ENCODE data around the gene PRPH. TPM values are rescaled to one million over a fixed set of nuclear protein-coding genes. Genes with fewer than 3 reads are reported as not detected.
"Not testable (repeated sequence)": the region's sequence is repeated elsewhere in the genome, so short reads cannot be mapped to it uniquely, and the experiment has no call there.

The PRPH gene
- total RNA-seq, 1 donor from 2014 or later, result 0.70 TPM

DNA sequence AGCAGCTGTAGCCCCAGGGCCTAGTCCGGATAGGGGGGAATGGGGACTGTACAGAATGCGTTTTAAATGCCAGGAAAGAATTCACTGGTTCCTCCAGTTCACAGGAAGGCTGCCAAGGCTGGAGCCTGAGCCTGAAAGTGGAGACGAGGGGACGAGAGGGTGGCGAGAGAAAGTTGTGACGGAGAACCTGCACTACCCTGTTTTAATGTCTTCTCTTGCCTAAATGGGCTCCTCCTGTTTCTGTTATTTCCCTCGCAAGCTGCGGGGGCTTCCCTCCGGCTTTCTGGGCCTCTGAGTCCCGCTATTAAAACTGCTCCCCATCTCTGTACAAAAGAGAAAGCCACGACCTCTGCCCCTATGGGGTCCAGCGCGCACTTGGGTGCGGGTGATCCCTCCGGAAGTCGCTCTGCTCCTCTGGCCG is 37.5 kb downstream of the PRPH start:
- TF ChIP-seq, protein P1, sequence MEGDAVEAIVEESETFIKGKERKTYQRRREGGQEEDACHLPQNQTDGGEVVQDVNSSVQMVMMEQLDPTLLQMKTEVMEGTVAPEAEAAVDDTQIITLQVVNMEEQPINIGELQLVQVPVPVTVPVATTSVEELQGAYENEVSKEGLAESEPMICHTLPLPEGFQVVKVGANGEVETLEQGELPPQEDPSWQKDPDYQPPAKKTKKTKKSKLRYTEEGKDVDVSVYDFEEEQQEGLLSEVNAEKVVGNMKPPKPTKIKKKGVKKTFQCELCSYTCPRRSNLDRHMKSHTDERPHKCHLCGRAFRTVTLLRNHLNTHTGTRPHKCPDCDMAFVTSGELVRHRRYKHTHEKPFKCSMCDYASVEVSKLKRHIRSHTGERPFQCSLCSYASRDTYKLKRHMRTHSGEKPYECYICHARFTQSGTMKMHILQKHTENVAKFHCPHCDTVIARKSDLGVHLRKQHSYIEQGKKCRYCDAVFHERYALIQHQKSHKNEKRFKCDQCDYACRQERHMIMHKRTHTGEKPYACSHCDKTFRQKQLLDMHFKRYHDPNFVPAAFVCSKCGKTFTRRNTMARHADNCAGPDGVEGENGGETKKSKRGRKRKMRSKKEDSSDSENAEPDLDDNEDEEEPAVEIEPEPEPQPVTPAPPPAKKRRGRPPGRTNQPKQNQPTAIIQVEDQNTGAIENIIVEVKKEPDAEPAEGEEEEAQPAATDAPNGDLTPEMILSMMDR (conservative IDR thresholded peaks at IDR 0.05), result no peak
- Mint-ChIP-seq H3K9me3 (no peaks in the 10 kb centered on the region), H3K27me3 (ENCODE audit: low read depth) (peaks cover 33% of the 10 kb centered on the region), H3K4me1 (peaks cover 15% of the 10 kb centered on the region), H3K27ac (ENCODE audit: unreplicated experiment) (no peak overlapping the region), H3K4me3 (peak overlapping the region; percentile 11), H3K36me3 (ENCODE audit: low read depth) (peaks cover 3% of the 10 kb centered on the region)
- DNase-seq (ENCODE audit: low read depth, low spot score), result no peak

DNA sequence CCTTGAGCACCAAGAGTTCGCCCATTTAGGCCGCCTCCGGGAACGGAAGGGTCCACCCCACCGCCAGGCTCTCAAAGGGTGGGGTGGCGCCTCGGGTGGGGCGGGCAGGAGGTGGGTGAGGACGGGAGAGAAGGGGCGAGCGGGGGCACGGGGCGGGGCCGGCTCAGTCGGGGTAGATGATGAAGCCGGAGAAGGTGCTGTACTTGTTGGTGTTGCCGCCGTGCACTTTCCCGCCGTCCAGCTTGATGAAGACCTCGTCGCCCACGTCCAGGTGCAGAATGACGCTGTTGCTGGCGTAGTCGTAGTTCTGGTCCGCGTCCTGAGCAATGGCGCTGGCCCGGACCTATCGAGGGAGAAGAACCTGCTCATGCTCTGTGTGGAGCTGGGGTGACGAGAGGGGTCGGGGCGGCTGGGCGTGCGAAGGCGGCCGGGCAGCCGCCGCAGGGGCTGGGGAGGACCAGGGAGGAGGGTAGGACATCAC is 38.0 kb downstream of the PRPH start:
- Mint-ChIP-seq H3K4me1 (peaks cover 20% of the 10 kb centered on the region), H3K27ac (ENCODE audit: unreplicated experiment) (no peak overlapping the region)

DNA sequence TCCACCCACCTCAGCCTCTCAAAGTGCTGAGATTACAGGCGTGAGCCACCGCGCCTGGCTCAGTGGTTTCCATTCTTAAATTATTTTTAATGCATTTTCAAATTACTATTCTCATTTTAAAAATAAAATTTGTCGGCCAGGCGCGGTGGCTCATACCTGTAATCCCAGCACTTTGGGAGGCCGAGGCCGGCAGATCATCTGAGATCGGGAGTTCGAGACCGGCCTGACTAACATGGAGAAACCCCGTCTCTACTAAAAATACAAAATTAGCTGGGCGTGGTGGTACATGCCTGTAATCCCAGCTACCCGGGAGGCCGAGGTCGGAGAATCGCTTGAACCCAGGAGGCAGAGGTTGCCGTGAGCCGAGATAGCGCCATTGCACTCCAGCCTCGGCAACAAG is 38.8 kb downstream of the PRPH start:
- H3K36me3 Mint-ChIP-seq (ENCODE audit: low read depth); DNase-seq (ENCODE audit: low read depth, low spot score); H3K4me3 Mint-ChIP-seq; H3K27ac Mint-ChIP-seq (ENCODE audit: unreplicated experiment); H3K9me3 Mint-ChIP-seq: not testable (repeated sequence)
- Mint-ChIP-seq H3K4me1 (peaks cover 28% of the 10 kb centered on the region), H3K27me3 (ENCODE audit: low read depth) (peaks cover 46% of the 10 kb centered on the region)

More for the DNA sequence above, 38.0 kb downstream of the PRPH start:
- peaks cover 38% of the 10 kb centered on the region for H3K27me3 Mint-ChIP-seq (ENCODE audit: low read depth)
- H3K4me3 Mint-ChIP-seq, result no peak overlapping the region
- peaks cover under 1% of the 10 kb centered on the region for H3K36me3 Mint-ChIP-seq (ENCODE audit: low read depth)
- H3K9me3 Mint-ChIP-seq, result no peaks in the 10 kb centered on the region
- TF ChIP-seq, protein P1 (conservative IDR thresholded peaks at IDR 0.05), result no peak
- DNase-seq (ENCODE audit: low read depth, low spot score), result no peak

DNA sequence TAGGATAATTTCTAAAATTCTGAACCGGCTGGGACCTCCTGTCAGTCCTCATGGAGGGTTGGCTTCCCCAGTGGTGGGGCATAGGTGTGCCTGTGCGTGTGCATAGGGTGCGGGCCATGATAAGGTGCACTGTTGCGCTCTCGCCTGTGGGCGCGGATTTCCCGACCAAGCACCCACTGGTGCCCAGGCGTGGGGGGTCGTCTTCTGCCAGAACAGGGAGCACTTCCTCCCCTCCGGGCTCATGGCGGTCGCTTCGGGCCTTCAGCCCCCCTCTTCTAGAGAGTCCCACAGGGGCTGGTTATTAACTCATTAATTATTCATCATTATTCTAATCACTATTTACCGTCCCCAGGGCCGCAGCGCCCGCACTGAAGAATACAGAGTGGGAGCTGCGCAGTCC is 39.3 kb downstream of the PRPH start:
- H3K4me3 Mint-ChIP-seq, result peak overlapping the region; percentile 11
- DNase-seq (ENCODE audit: low read depth, low spot score), result no peak
- H3K36me3 Mint-ChIP-seq (ENCODE audit: low read depth), result no peaks in the 10 kb centered on the region

DNA sequence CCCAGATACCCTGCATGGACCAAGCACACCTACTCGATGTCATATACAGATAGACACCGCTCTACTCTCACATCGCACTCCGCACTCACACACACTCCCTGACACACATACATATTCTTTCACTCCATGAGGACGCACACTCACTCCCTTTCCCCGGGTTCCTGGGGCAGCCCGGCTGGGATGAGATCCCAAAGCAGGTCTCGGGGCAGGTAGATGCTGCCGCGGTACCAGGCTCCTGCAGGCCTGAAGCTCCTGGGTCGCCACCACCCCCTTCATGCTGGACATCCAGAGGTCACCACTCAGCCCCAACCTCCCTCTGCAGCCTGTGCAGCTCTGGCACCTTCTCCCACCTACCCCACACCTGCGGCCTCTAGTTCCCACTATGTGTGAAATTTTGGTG is 39.7 kb downstream of the PRPH start:
- no peaks in the 10 kb centered on the region for H3K36me3 Mint-ChIP-seq (ENCODE audit: low read depth)
- TF ChIP-seq, protein P1 (conservative IDR thresholded peaks at IDR 0.05), result no peak
- H3K4me3 Mint-ChIP-seq, result peak overlapping the region; percentile 11
- H3K4me1 Mint-ChIP-seq, result peaks cover 36% of the 10 kb centered on the region
- H3K9me3 Mint-ChIP-seq, result no peaks in the 10 kb centered on the region
- H3K27ac Mint-ChIP-seq (ENCODE audit: unreplicated experiment), result no peak overlapping the region
- peaks cover 55% of the 10 kb centered on the region for H3K27me3 Mint-ChIP-seq (ENCODE audit: low read depth)
- no peak for DNase-seq (ENCODE audit: low read depth, low spot score)

More for the DNA sequence above, 39.3 kb downstream of the PRPH start:
- Mint-ChIP-seq H3K4me1 (peaks cover 33% of the 10 kb centered on the region), H3K9me3 (no peaks in the 10 kb centered on the region), H3K27me3 (ENCODE audit: low read depth) (peaks cover 51% of the 10 kb centered on the region), H3K27ac (ENCODE audit: unreplicated experiment) (no peak overlapping the region)
- TF ChIP-seq, protein P1 (conservative IDR thresholded peaks at IDR 0.05), result no peak

DNA sequence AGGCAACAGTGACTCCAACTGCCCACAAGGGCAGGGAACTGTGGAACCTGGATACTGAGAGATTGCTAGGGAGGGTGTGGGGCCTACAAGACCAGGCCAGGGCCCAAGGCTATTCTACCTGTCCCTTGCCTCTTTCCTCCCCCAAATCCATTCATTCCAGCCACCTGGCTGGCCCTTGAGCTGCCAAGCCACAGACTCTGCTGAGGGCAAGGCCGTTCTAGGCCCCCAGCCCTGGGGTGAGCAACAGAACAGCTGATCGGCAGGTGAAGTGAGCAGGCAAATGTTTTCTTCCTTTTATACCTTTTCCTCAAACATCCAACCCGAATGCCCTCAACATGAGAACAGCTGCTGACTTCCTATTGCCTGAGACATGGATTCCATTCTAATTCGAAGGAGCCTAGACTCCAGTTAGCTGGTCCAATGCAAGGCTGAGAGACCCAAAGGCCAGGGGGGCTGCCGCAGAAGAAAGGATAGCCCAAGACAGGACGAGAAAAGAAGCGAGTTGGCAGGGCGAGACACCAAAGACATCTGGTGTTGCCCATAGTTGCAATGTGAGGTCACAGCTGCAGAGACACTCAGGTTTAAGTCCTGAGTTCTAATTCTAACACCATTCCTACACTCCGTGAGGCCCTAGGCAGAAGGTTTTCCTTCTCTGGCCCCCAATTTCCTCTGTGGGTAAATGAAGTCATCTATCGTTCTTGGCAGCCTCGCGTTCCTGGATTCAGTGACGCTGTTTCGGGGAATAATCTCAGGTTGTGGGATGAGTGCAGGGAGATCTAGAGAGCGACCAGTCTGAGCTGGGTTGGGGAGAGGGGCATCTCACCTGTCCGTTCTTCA is 40.4 kb downstream of the PRPH start:
- Mint-ChIP-seq H3K27ac (ENCODE audit: unreplicated experiment) (no peak overlapping the region), H3K9me3 (no peaks in the 10 kb centered on the region), H3K36me3 (ENCODE audit: low read depth) (no peaks in the 10 kb centered on the region), H3K4me3 (peak overlapping the region; percentile 25), H3K27me3 (ENCODE audit: low read depth) (peaks cover 62% of the 10 kb centered on the region), H3K4me1 (peaks cover 41% of the 10 kb centered on the region)
- TF ChIP-seq, protein P1 (conservative IDR thresholded peaks at IDR 0.05), result no peak
- DNase-seq (ENCODE audit: low read depth, low spot score), result no peak

Data from neural crest cell (in vitro differentiated cells).